Choroid plexus epithelial cell (primary cell): ENCODE results near the gene DEK.
"Not testable (repeated sequence)": the region's sequence is repeated elsewhere in the genome, so short reads cannot be mapped to it uniquely, and the experiment has no call there.

Experiments used
- DNase-seq: peaks from one replicate; pipeline ENCODE4 v3.0.0-alpha.2; 2010; ENCODE audit warnings: low read depth
- H3K4me3 ChIP-seq: 2 replicates; pipeline ENCODE4 v1.5.1; 2011; ENCODE audit warnings: low read depth, mild to moderate bottlenecking, control low read depth, low read length, moderate library complexity
- TF ChIP-seq, protein P1 (sequence below): conservative IDR thresholded peaks from 2 replicates; pipeline ENCODE4 v1.5.1; 2011; ENCODE audit warnings: low read depth, mild to moderate bottlenecking, control low read depth, inconsistent platforms, low read length, moderate library complexity

The DEK gene

DNA sequence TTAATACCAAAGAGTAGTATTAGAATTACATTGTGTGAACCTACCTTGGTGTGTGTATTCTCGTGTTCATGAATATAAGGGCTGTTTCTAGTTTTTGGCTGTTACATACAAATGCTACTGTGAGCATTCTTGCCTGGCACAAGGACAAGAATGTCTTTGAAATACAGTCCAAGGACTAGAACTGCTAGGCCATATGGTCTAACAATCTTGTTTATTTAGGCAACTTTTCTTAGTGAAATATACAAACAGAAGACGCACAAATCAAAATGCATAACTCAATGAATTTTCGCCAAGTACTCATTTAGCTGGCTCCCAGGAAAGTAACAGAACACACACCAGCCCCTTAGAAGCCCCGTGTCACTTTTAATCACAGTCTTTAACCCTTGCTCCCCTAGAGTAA, 80.6 kb downstream of the DEK start:
- no peak overlapping the region for H3K4me3 ChIP-seq
- DNase-seq, result peak; percentile 57
- TF ChIP-seq, protein P1, sequence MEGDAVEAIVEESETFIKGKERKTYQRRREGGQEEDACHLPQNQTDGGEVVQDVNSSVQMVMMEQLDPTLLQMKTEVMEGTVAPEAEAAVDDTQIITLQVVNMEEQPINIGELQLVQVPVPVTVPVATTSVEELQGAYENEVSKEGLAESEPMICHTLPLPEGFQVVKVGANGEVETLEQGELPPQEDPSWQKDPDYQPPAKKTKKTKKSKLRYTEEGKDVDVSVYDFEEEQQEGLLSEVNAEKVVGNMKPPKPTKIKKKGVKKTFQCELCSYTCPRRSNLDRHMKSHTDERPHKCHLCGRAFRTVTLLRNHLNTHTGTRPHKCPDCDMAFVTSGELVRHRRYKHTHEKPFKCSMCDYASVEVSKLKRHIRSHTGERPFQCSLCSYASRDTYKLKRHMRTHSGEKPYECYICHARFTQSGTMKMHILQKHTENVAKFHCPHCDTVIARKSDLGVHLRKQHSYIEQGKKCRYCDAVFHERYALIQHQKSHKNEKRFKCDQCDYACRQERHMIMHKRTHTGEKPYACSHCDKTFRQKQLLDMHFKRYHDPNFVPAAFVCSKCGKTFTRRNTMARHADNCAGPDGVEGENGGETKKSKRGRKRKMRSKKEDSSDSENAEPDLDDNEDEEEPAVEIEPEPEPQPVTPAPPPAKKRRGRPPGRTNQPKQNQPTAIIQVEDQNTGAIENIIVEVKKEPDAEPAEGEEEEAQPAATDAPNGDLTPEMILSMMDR, result no peak

GRCh38 chr6:18182568-18182967, 81.8 kb downstream of the DEK start:
- no peak overlapping the region for H3K4me3 ChIP-seq
- TF ChIP-seq, protein P1, result no peak
- DNase-seq, result no peak

GRCh38 chr6:18179770-18180356, 84.5 kb downstream of the DEK start:
- TF ChIP-seq, protein P1, result no peak
- no peak overlapping the region for H3K4me3 ChIP-seq
- DNase-seq, result no peak

DNA sequence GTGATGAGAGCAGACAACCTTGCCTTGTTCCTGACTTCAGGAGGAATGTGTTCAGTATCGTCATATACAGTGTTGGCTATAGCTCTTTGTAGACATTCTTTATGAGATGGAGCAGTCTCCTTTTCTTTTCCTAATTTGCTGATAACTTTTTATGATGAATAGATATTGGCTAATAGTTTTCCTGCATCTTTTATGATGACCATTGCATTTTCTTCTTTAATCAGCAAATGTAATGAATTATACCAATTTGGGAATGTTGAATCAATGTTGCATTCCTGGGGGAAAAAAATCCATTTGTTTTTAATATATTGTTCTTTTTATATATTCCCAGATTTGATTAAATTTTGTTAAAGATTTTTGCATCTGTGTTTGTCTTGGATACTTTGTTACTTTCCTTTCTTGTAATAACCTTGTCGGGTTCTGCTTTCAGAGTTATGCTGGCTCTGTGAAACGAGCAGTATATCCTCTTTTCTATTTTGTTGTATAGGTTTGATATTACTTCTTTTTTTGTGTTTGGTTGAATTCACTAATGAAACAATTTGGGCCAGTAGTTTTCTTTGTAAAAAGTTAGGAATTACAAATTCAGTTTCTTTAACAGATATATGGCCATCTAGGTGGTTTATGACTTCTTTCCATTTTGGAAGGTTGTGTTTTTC, 85.2 kb downstream of the DEK start:
- TF ChIP-seq, protein P1, result no peak
- no peak overlapping the region for H3K4me3 ChIP-seq
- DNase-seq, result no peak

- no peak overlapping the region for H3K4me3 ChIP-seq
- TF ChIP-seq, protein P1, result no peak
- DNase-seq, result no peak
Measured at GRCh38 chr6:18177286-18177965, 86.9 kb downstream of the DEK start.

DNA sequence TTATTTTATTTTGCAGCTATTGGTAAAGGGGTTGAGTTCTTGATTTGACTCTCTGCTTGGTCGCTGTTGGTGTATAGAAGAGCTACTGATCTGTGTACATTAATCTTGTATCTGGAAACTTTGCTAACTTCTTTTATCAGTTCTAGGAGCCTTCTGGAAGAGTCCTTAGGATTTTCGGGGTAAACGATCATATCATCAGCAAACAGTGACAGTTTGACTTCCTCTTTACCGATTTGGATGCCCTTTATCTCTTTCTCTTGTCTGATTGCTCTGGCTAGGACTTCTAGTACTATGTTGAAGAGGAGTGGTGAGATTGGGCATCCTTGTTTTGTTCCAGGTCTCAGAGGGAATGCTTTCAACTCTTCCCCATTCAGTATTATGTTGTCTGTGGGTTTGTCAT, 88.1 kb downstream of the DEK start:
- not testable (repeated sequence) for H3K4me3 ChIP-seq, DNase-seq
